HepG2 (cell line): ENCODE results near the gene LCMT2. TPM values are rescaled to one million over a fixed set of nuclear protein-coding genes. Genes with fewer than 3 reads are reported as not detected.

Experiments used
- KDM6A ChIP-seq: IDR thresholded peaks from 2 replicates; pipeline ENCODE4 v1.6.1; 2016; ENCODE audit warnings: low read depth
- NAIF1 ChIP-seq: sonication (generic); formaldehyde crosslinking; IDR thresholded peaks from 2 replicates; pipeline ENCODE4 v1.5.0; 2020; ENCODE audit warnings: mild to moderate bottlenecking, missing genetic modification reagents, borderline replicate concordance
- PHF21A ChIP-seq: sonication (generic); formaldehyde crosslinking; IDR thresholded peaks from 2 replicates; pipeline ENCODE4 v1.5.0; 2020; ENCODE audit warnings: mild to moderate bottlenecking, missing genetic modification reagents
- POLR2A ChIP-seq, 2 experiments: IDR thresholded peaks; 2 replicates each; pipeline ENCODE4 v1.6.1; 2011; ENCODE audit warnings: low read depth in 2 of 2, low read length in 2 of 2, mild to moderate bottlenecking in 1 of 2, moderate library complexity in 1 of 2; ENCODE audit not compliant: insufficient read depth in 1 of 2
- ZBTB1 ChIP-seq: sonication (generic); formaldehyde crosslinking; IDR thresholded peaks from 2 replicates; pipeline ENCODE4 v1.4.0; 2020; ENCODE audit warnings: missing genetic modification reagents, borderline replicate concordance
- ZNF17 ChIP-seq: sonication (generic); formaldehyde crosslinking; IDR thresholded peaks from 2 replicates; pipeline ENCODE4 v1.5.0; 2020; ENCODE audit warnings: mild to moderate bottlenecking, missing genetic modification reagents
- ZNF441 ChIP-seq: sonication (generic); formaldehyde crosslinking; IDR thresholded peaks from 2 replicates; pipeline ENCODE4 v1.7.0; 2021; ENCODE audit warnings: missing genetic modification reagents, borderline replicate concordance
- ZNF567 ChIP-seq: sonication (generic); formaldehyde crosslinking; IDR thresholded peaks from 2 replicates; pipeline ENCODE4 v1.8.1; 2023; ENCODE audit warnings: mild to moderate bottlenecking, missing genetic modification reagents, borderline replicate concordance
- ZNF674 ChIP-seq: sonication (generic); formaldehyde crosslinking; IDR thresholded peaks from 2 replicates; pipeline ENCODE4 v1.5.0; 2020; ENCODE audit warnings: low read depth, mild to moderate bottlenecking, missing genetic modification reagents
- ZNF761 ChIP-seq: sonication (generic); formaldehyde crosslinking; conservative IDR thresholded peaks from 2 replicates; pipeline ENCODE4 v1.4.0; 2020; ENCODE audit warnings: mild to moderate bottlenecking, missing genetic modification reagents
- ZNF775 ChIP-seq: sonication (generic); formaldehyde crosslinking; IDR thresholded peaks from 2 replicates; pipeline ENCODE4 v1.4.0; 2020; ENCODE audit warnings: missing genetic modification reagents, mild to moderate bottlenecking, moderate library complexity, borderline replicate concordance
- polyA plus RNA-seq, 8 experiments: library from polyadenylated mRNA; depleted of rRNA in 3 of 8; stranded (reverse) in 7 of 8; unstranded in 1 of 8; fragments of >200 nt; fragmentation: Illumina TruSeq in 4 of 8; extraction: Trizol in 4 of 8; gene quantifications; 2 replicates each; pipeline versions ENCODE4 v1.2.1 to v1.2.3, GENCODE V29; 2011 to 2016; ENCODE audit warnings: low read depth in 4 of 8, missing spikeins in 1 of 8, mixed read lengths in 1 of 8; ENCODE audit not compliant: insufficient read depth in 1 of 8
- total RNA-seq, 5 experiments: library from RNA; depleted of rRNA; stranded (reverse); fragments of >200 nt; fragmentation: Illumina TruSeq; extraction: Trizol; gene quantifications; 2 replicates each; pipeline ENCODE4 v1.2.3, GENCODE V29; 2016; ENCODE audit warnings: low read depth in 1 of 5
- TF ChIP-seq, protein P1 (sequence below), 2 experiments: sonication (generic) in 1 of 2; formaldehyde crosslinking in 1 of 2; IDR thresholded peaks; 2 replicates each; pipeline versions ENCODE4 v1.5.1 to v1.6.1; 2011 to 2020; ENCODE audit warnings: borderline replicate concordance in 1 of 2, low read depth in 1 of 2, low read length in 1 of 2, mild to moderate bottlenecking in 1 of 2, missing genetic modification reagents in 1 of 2, moderate library complexity in 1 of 2
- TF ChIP-seq, protein P2 (sequence below): fragments of 450-650 bp; IDR thresholded peaks from 2 replicates; pipeline ENCODE4 v1.6.1; 2017
- TF ChIP-seq, protein P3 (sequence below): sonication (generic); formaldehyde crosslinking; IDR thresholded peaks from 2 replicates; pipeline ENCODE4 v1.5.1; 2020; ENCODE audit warnings: mild to moderate bottlenecking, missing genetic modification reagents, borderline replicate concordance
- TF ChIP-seq, protein P4 (sequence below): sonication (generic); formaldehyde crosslinking; IDR thresholded peaks from 2 replicates; pipeline ENCODE4 v1.4.0; 2020; ENCODE audit warnings: missing genetic modification reagents, low read depth, mild to moderate bottlenecking, borderline replicate concordance

The LCMT2 gene
- total and polyA plus RNA-seq, 2 of the 13 experiments (the other 11 are each of a cell fraction or from before 2014, with no cell fraction given), result 6.9 to 9.1 TPM

DNA sequence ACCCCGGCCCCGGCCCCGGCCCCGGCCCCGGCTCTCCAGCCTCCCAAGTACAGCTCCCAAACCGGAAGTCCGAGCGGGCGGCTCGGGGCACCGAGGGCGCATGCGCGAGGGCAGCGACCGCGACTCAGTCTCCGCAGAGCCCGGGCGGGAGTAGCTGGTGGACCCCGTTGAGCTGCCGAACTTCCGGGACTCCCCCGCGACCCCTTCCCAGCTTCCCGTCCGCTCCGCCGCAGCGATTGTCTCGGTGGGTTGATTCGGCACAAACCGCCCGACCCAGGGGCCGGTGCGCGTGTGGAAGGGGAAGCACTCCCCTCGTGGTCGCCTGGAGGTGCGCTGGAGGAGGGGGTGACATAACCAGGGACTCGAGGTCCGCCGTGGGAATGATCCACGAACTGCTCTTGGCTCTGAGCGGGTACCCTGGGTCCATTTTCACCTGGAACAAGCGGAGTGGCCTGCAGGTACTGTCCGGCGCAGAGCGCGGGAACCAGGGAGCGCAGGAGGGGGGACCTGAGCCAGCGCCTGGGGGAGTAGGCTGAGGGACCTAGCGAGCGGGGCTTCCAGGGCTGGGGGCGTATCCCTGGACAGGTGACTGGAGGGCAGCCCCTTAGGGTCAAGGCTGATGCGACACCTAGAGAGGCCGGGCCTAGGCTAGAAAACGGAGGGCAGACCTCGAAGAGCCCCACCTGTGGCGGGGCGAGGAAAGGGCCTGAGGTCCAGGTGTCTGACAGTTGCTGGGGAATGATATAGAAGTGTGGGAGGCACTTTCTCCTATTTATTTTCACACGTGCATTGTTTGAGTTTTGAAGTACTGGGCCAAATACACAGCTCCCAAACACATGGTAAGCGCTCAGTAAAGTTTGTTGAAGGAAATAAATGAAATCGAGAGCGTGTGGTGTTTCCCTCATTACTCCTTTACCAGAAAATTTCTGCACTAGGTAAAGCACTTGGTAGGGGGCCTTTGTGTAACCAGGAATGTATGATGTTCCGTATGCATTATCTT lies 40.9 kb upstream of the LCMT2 start, which contains the start of the genes TUBGCP4 and ZSCAN29 (continued):
- TF ChIP-seq, protein P1, sequence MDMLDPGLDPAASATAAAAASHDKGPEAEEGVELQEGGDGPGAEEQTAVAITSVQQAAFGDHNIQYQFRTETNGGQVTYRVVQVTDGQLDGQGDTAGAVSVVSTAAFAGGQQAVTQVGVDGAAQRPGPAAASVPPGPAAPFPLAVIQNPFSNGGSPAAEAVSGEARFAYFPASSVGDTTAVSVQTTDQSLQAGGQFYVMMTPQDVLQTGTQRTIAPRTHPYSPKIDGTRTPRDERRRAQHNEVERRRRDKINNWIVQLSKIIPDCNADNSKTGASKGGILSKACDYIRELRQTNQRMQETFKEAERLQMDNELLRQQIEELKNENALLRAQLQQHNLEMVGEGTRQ (IDR thresholded peaks at IDR 0.05; ENCODE audit: low read depth, low read length), result no peak
- TF ChIP-seq, protein P1 (CRISPR knock-in tag; IDR thresholded peaks at IDR 0.05; ENCODE audit: borderline replicate concordance), result peak; percentile 48; the same call in 1 of the 2 replicates
- no peak for TF ChIP-seq ZNF441 (CRISPR knock-in tag)
- peak; percentile 67 to 92 for TF ChIP-seq POLR2A (IDR thresholded peaks at IDR 0.05; ENCODE audit: insufficient read depth in 1 of 2, low read depth in 2 of 2, low read length in 2 of 2)
- TF ChIP-seq, protein P2, sequence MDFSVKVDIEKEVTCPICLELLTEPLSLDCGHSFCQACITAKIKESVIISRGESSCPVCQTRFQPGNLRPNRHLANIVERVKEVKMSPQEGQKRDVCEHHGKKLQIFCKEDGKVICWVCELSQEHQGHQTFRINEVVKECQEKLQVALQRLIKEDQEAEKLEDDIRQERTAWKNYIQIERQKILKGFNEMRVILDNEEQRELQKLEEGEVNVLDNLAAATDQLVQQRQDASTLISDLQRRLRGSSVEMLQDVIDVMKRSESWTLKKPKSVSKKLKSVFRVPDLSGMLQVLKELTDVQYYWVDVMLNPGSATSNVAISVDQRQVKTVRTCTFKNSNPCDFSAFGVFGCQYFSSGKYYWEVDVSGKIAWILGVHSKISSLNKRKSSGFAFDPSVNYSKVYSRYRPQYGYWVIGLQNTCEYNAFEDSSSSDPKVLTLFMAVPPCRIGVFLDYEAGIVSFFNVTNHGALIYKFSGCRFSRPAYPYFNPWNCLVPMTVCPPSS, result no peak
- TF ChIP-seq ZNF775 (CRISPR knock-in tag), result peak; percentile 50; the same call in 1 of the 2 replicates
- 0 out of 2 replicates have a peak, but pooled peaks have one; percentile 67 for TF ChIP-seq ZNF674 (CRISPR knock-in tag)
- TF ChIP-seq ZBTB1 (CRISPR knock-in tag), result no peak
- peak; percentile 84 for TF ChIP-seq PHF21A (CRISPR knock-in tag)
- no peak for TF ChIP-seq NAIF1 (CRISPR knock-in tag)
- TF ChIP-seq, protein P3, sequence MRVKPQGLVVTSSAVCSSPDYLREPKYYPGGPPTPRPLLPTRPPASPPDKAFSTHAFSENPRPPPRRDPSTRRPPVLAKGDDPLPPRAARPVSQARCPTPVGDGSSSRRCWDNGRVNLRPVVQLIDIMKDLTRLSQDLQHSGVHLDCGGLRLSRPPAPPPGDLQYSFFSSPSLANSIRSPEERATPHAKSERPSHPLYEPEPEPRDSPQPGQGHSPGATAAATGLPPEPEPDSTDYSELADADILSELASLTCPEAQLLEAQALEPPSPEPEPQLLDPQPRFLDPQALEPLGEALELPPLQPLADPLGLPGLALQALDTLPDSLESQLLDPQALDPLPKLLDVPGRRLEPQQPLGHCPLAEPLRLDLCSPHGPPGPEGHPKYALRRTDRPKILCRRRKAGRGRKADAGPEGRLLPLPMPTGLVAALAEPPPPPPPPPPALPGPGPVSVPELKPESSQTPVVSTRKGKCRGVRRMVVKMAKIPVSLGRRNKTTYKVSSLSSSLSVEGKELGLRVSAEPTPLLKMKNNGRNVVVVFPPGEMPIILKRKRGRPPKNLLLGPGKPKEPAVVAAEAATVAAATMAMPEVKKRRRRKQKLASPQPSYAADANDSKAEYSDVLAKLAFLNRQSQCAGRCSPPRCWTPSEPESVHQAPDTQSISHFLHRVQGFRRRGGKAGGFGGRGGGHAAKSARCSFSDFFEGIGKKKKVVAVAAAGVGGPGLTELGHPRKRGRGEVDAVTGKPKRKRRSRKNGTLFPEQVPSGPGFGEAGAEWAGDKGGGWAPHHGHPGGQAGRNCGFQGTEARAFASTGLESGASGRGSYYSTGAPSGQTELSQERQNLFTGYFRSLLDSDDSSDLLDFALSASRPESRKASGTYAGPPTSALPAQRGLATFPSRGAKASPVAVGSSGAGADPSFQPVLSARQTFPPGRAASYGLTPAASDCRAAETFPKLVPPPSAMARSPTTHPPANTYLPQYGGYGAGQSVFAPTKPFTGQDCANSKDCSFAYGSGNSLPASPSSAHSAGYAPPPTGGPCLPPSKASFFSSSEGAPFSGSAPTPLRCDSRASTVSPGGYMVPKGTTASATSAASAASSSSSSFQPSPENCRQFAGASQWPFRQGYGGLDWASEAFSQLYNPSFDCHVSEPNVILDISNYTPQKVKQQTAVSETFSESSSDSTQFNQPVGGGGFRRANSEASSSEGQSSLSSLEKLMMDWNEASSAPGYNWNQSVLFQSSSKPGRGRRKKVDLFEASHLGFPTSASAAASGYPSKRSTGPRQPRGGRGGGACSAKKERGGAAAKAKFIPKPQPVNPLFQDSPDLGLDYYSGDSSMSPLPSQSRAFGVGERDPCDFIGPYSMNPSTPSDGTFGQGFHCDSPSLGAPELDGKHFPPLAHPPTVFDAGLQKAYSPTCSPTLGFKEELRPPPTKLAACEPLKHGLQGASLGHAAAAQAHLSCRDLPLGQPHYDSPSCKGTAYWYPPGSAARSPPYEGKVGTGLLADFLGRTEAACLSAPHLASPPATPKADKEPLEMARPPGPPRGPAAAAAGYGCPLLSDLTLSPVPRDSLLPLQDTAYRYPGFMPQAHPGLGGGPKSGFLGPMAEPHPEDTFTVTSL (CRISPR knock-in tag), result 0 out of 2 replicates have a peak, but pooled peaks have one; percentile 34
- TF ChIP-seq, protein P4, sequence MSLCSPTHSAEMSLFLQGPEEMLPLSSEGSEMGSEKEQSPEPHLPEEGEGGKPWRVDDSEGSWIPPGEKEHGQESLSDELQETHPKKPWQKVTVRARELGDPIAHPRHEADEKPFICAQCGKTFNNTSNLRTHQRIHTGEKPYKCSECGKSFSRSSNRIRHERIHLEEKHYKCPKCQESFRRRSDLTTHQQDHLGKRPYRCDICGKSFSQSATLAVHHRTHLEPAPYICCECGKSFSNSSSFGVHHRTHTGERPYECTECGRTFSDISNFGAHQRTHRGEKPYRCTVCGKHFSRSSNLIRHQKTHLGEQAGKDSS (CRISPR knock-in tag), result peak; percentile 48; the same call in 1 of the 2 replicates
- 0 out of 2 replicates have a peak, but pooled peaks have one; percentile 24 for TF ChIP-seq ZNF567 (CRISPR knock-in tag)
- no peak for TF ChIP-seq KDM6A (CRISPR knock-in tag)
- no peak for TF ChIP-seq ZNF761
- no peak for TF ChIP-seq ZNF17 (CRISPR knock-in tag)
